Caco-2 (cell line): Measurements from ENCODE around the gene PIGH. TPM values are rescaled to one million over a fixed set of nuclear protein-coding genes. Genes with fewer than 3 reads are reported as not detected.

Experiments used
- BruUV-seq: library from RNA; stranded (reverse); fragments of 400-500 nt; replicated peaks from 2 replicates; lab custom pipeline; 2021; lab: Mats Ljungman, UMichigan
- CTCF ChIA-PET: fragments of 300-600 bp; sonication (Branson Sonifier 250); formaldehyde crosslinking; loops from one replicate; lab custom pipeline; 2022; ENCODE audit warnings: antibody characterized with exemption; lab: Charles Lee
- POLR2A ChIA-PET: fragments of 300-600 bp; sonication (Branson Sonifier 250); formaldehyde crosslinking; loops from one replicate; lab custom pipeline; 2022; ENCODE audit warnings: antibody characterized with exemption; lab: Charles Lee
- DNase-seq, 2 experiments: peaks; one replicate each; pipeline versions ENCODE4 v3.0.0 to v3.0.0-alpha.2; 2020 to 2022
- H3K27me3 ChIP-seq: replicated peaks from 2 replicates; pipeline ENCODE4 v1.6.0; 2011; ENCODE audit warnings: low read length; ENCODE audit not compliant: control insufficient read depth, insufficient read depth
- H3K36me3 ChIP-seq: 2 replicates; pipeline ENCODE4 v1.5.1; 2011; ENCODE audit warnings: low read length; ENCODE audit not compliant: control insufficient read depth, insufficient read depth
- H3K4me1 ChIP-seq: fragments of 250-450 bp; sonication (Bioruptor Pico); 2 replicates; pipeline ENCODE4 v1.5.1; 2020; ENCODE audit warnings: mild to moderate bottlenecking
- H3K4me3 ChIP-seq: 2 replicates; pipeline ENCODE4 v1.5.1; 2011; ENCODE audit warnings: low read depth, mild to moderate bottlenecking, control low read depth, low read length
- H3K9me3 ChIP-seq: fragments of 250-450 bp; sonication (Bioruptor Pico); 2 replicates; pipeline ENCODE4 v1.5.1; 2020; ENCODE audit warnings: mild to moderate bottlenecking, moderate library complexity
- H3K27ac Mint-ChIP-seq: one replicate; pipeline ENCODE4 v1.8.0; 2022; ENCODE audit warnings: mixed read lengths; ENCODE audit not compliant: unreplicated experiment
- H3K27me3 Mint-ChIP-seq: one replicate; pipeline ENCODE4 v1.8.0; 2022; ENCODE audit warnings: mixed read lengths; ENCODE audit not compliant: insufficient read depth, unreplicated experiment
- H3K36me3 Mint-ChIP-seq: one replicate; pipeline ENCODE4 v1.8.0; 2022; ENCODE audit warnings: mild to moderate bottlenecking, mixed read lengths; ENCODE audit not compliant: insufficient read depth, unreplicated experiment
- H3K4me1 Mint-ChIP-seq: one replicate; pipeline ENCODE4 v1.8.0; 2022; ENCODE audit warnings: low read depth, mixed read lengths; ENCODE audit not compliant: unreplicated experiment
- H3K4me3 Mint-ChIP-seq: one replicate; pipeline ENCODE4 v1.8.0; 2022; ENCODE audit warnings: mild to moderate bottlenecking, moderate library complexity, mixed read lengths; ENCODE audit not compliant: unreplicated experiment
- H3K9me3 Mint-ChIP-seq: one replicate; pipeline ENCODE4 v1.8.0; 2022; ENCODE audit warnings: mixed read lengths; ENCODE audit not compliant: unreplicated experiment
- intact Hi-C: fragments of 100-400 bp; cut with micrococcal nuclease; formaldehyde crosslinking; loops from one replicate; pipeline ENCODE4 v1.10.0; 2022; ENCODE audit not compliant: unreplicated experiment
- total RNA-seq: library from RNA; stranded (reverse); gene quantifications from 2 replicates; pipeline ENCODE4 v1.2.3, GENCODE V29; 2022
- TF ChIP-seq, protein P1 (sequence below), 2 experiments: fragments of 200-600 bp in 1 of 2; IDR thresholded peaks; 1 replicate in 1 of 2; 2 replicates in 1 of 2; pipeline versions ENCODE4 v1.5.1 to v1.8.0; 2011 to 2022; ENCODE audit warnings: antibody characterized with exemption in 1 of 2, control low read depth in 1 of 2, inconsistent platforms in 1 of 2, low read depth in 1 of 2, low read length in 1 of 2, mild to moderate bottlenecking in 1 of 2, moderate library complexity in 1 of 2; ENCODE audit not compliant: insufficient read depth in 1 of 2, severe bottlenecking in 1 of 2, unreplicated experiment in 1 of 2

The PIGH gene
- total RNA-seq, 1 experiment from 2014 or later: 20.4 TPM

DNA sequence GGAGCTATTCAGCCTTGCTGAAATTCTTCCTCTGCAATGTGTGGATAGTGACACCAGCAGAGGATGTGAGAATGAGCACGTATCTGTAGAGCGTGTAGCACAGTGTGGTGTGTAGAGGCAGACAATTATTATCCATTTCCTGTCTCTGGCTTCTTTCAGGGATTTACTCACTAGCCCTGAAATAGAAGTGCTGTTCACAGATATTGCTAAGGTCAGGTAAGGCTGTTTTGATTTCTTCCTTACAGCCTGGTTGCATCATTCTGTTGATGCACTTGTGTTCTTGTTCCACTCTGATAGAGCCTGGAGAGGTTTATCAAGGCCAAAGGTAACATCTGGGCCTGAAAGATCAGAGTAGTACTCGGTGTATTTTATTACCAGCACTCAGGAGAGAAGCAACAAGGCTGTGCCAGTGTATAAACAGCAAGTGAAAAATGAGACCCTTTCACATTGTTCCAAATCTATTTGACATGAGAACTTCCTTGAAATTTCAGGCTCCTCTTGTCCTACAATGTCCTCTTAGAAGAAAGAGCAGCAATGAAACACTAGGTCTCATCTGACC lies 36.4 kb upstream of the PIGH start:
- CTCF ChIA-PET: interaction anchor here (1.0 kb wide), 1 partner anchor 68 kb away, joined by 3 read pairs; no protein-coding TSS in a partner anchor
- DNase-seq: no peak
- H3K27me3 Mint-ChIP-seq: no peaks in the 10 kb centered on the region
- H3K4me3 ChIP-seq: no peak overlapping the region
- H3K27me3 ChIP-seq: no peaks in the 10 kb centered on the region
- peaks cover 6% of the 10 kb centered on the region for H3K36me3 Mint-ChIP-seq
- H3K9me3 Mint-ChIP-seq: no peaks in the 10 kb centered on the region
- no TSS peak for BruUV-seq
- no peaks in the 10 kb centered on the region for H3K36me3 ChIP-seq
- no peak overlapping the region for H3K4me3 Mint-ChIP-seq
- H3K27ac Mint-ChIP-seq: no peak overlapping the region
- no peaks in the 10 kb centered on the region for H3K9me3 ChIP-seq
- no peaks in the 10 kb centered on the region for H3K4me1 Mint-ChIP-seq
- TF ChIP-seq, protein P1, sequence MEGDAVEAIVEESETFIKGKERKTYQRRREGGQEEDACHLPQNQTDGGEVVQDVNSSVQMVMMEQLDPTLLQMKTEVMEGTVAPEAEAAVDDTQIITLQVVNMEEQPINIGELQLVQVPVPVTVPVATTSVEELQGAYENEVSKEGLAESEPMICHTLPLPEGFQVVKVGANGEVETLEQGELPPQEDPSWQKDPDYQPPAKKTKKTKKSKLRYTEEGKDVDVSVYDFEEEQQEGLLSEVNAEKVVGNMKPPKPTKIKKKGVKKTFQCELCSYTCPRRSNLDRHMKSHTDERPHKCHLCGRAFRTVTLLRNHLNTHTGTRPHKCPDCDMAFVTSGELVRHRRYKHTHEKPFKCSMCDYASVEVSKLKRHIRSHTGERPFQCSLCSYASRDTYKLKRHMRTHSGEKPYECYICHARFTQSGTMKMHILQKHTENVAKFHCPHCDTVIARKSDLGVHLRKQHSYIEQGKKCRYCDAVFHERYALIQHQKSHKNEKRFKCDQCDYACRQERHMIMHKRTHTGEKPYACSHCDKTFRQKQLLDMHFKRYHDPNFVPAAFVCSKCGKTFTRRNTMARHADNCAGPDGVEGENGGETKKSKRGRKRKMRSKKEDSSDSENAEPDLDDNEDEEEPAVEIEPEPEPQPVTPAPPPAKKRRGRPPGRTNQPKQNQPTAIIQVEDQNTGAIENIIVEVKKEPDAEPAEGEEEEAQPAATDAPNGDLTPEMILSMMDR (IDR thresholded peaks at IDR 0.05; ENCODE audit: insufficient read depth in 1 of 2, low read depth in 1 of 2, low read length in 1 of 2, severe bottlenecking in 1 of 2, unreplicated experiment in 1 of 2): no peak
- intact Hi-C loops: no loop called here
- POLR2A ChIA-PET: no interaction called here
- H3K4me1 ChIP-seq: no peaks in the 10 kb centered on the region

DNA sequence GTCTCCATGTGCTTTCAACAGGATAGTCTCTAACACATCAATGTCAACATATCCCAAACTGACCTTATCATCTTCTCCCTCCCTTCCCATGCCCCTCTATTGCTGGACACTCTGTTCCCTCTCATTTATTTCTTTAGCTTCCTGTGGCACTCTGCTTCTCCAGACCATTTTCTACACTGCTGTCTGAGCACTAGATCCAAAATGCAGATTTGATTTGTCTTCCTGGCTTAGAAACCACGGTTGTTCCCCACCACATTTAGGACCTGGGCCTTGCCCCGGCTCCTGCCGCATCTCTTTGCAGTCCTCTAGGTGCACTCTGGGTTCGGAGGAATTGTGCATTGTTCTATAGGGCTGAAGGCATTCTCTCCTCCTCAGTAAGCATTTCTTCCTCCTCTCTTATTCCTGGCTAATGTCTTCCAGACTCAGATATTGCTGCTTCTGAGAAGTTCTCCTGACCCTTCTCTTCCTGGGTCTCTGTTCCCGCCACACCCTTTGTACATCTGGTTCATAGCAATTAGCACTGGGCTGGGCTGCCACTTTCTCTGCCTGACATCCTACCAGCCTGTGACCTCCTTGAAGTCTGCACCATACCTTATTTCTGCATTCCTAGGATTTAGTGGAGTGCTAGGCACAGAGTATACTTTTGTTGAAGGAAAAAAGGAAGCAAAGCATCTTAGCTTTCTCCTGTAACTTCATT lies 33.5 kb upstream of the PIGH start:
- no peaks in the 10 kb centered on the region for H3K36me3 Mint-ChIP-seq
- no peaks in the 10 kb centered on the region for H3K27me3 Mint-ChIP-seq

DNA sequence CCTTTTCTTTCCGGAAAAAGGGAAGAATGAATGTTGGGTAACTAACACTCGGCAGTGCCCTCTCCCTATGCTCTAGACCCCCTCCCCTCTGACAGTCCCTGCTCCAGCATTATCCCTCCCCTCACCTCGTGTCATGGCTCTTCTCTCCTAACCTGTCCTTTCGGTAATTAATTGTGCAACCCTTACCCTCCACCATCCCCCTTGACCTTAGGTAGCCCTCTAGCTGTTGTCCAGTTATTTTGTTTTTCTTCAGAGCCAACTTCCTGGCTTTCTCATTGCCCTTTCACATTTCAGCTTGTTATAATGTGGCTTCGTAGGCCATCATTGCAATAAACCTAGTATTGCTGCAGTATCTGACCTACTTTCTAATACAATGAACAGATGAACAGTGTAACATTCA lies 30.9 kb upstream of the PIGH start:
- Mint-ChIP-seq H3K36me3 (no peaks in the 10 kb centered on the region), H3K4me1 (no peaks in the 10 kb centered on the region), H3K27ac (no peak overlapping the region), H3K27me3 (no peaks in the 10 kb centered on the region), H3K4me3 (no peak overlapping the region), H3K9me3 (no peaks in the 10 kb centered on the region)
- POLR2A ChIA-PET: interaction anchor here (0.5 kb wide), 1 partner anchor 26 kb away, joined by 5 read pairs; no protein-coding TSS in a partner anchor
- Histone ChIP-seq H3K9me3 (no peaks in the 10 kb centered on the region), H3K36me3 (no peaks in the 10 kb centered on the region), H3K4me3 (no peak overlapping the region), H3K27me3 (no peaks in the 10 kb centered on the region), H3K4me1 (no peaks in the 10 kb centered on the region)
- CTCF ChIA-PET: no interaction called here
- no peak for DNase-seq
- no TSS peak for BruUV-seq
- intact Hi-C loops: no loop called here
- TF ChIP-seq, protein P1 (IDR thresholded peaks at IDR 0.05; ENCODE audit: insufficient read depth in 1 of 2, low read depth in 1 of 2, low read length in 1 of 2, severe bottlenecking in 1 of 2, unreplicated experiment in 1 of 2): no peak

More for the DNA sequence above, 33.5 kb upstream of the PIGH start:
- CTCF ChIA-PET: no interaction called here
- no peaks in the 10 kb centered on the region for H3K9me3 Mint-ChIP-seq
- no peak overlapping the region for H3K4me3 Mint-ChIP-seq
- no peaks in the 10 kb centered on the region for H3K4me1 Mint-ChIP-seq
- H3K27ac Mint-ChIP-seq: no peak overlapping the region
- no peak for DNase-seq
- POLR2A ChIA-PET: no interaction called here
- no TSS peak for BruUV-seq
- H3K4me1 ChIP-seq: no peaks in the 10 kb centered on the region
- TF ChIP-seq, protein P1 (IDR thresholded peaks at IDR 0.05; ENCODE audit: insufficient read depth in 1 of 2, low read depth in 1 of 2, low read length in 1 of 2, severe bottlenecking in 1 of 2, unreplicated experiment in 1 of 2): no peak
- no peaks in the 10 kb centered on the region for H3K9me3 ChIP-seq
- intact Hi-C loops: no loop called here
- H3K36me3 ChIP-seq: no peaks in the 10 kb centered on the region
- no peaks in the 10 kb centered on the region for H3K27me3 ChIP-seq
- H3K4me3 ChIP-seq: no peak overlapping the region
